GM19025 (cell line): ENCODE results near the gene COX19.

Experiments
- ATAC-seq: cut with Tn5 transposase; IDR thresholded peaks from one replicate; pipeline ENCODE4 v1.9.1; 2021; ENCODE audit warnings: mild to moderate bottlenecking, low read depth, moderate library complexity; ENCODE audit not compliant: unreplicated experiment

The COX19 gene

GRCh38 chr7:974820-975681 lies at the start of gene COX19:
Gene COX19, minus strand, starts transcription at chr7:975549. Its CDS starts 40 bp downstream, at chr7:975509.
- peak; percentile 68 for ATAC-seq

GRCh38 chr7:1024331-1024841 lies 49.0 kb upstream of the COX19 start:
- peak; percentile 53 for ATAC-seq

- ATAC-seq, result no peak
Measured at GRCh38 chr7:1022801-1023465, 47.6 kb upstream of the COX19 start.

GRCh38 chr7:1022356-1022755 lies 47.0 kb upstream of the COX19 start:
- no peak for ATAC-seq

- ATAC-seq, result no peak
Measured at GRCh38 chr7:1021931-1022330, 46.6 kb upstream of the COX19 start.

GRCh38 chr7:1021366-1021765 lies 46.0 kb upstream of the COX19 start:
- no peak for ATAC-seq

- ATAC-seq, result no peak
Measured at GRCh38 chr7:1020849-1021251, 45.5 kb upstream of the COX19 start.

- no peak for ATAC-seq
Measured at GRCh38 chr7:1019789-1020610, 44.7 kb upstream of the COX19 start.

GRCh38 chr7:1019255-1019785 lies 44.0 kb upstream of the COX19 start:
- no peak for ATAC-seq

- ATAC-seq, result no peak
Measured at GRCh38 chr7:1018334-1018695, 43.0 kb upstream of the COX19 start.

GRCh38 chr7:1017586-1018333 lies 42.4 kb upstream of the COX19 start:
- no peak for ATAC-seq

- no peak for ATAC-seq
Measured at GRCh38 chr7:1016577-1017531, 41.5 kb upstream of the COX19 start.

GRCh38 chr7:1015196-1016121 lies 40.1 kb upstream of the COX19 start:
- no peak for ATAC-seq

- ATAC-seq, result no peak
Measured at GRCh38 chr7:1014681-1015080, 39.3 kb upstream of the COX19 start.

GRCh38 chr7:1013581-1013980 lies 38.2 kb upstream of the COX19 start:
- no peak for ATAC-seq

- ATAC-seq, result no peak
Measured at GRCh38 chr7:1012716-1013095, 37.4 kb upstream of the COX19 start.

- ATAC-seq, result no peak
Measured at GRCh38 chr7:1012004-1012715, 36.8 kb upstream of the COX19 start.
